GM18873 (cell line): ENCODE measurements around the gene DEAF1.

Experiments used
- ATAC-seq: cut with Tn5 transposase; IDR thresholded peaks from one replicate; pipeline ENCODE4 v1.9.1; 2021; ENCODE audit warnings: mild to moderate bottlenecking, moderate library complexity, moderate number of reproducible peaks; ENCODE audit not compliant: unreplicated experiment, low FRiP score

DEAF1 gene

GRCh38 chr11:721741-722345 lies 26.8 kb upstream of the DEAF1 start:
- ATAC-seq, result no peak

GRCh38 chr11:721247-721740 lies 26.3 kb upstream of the DEAF1 start:
- ATAC-seq, result no peak

DNA sequence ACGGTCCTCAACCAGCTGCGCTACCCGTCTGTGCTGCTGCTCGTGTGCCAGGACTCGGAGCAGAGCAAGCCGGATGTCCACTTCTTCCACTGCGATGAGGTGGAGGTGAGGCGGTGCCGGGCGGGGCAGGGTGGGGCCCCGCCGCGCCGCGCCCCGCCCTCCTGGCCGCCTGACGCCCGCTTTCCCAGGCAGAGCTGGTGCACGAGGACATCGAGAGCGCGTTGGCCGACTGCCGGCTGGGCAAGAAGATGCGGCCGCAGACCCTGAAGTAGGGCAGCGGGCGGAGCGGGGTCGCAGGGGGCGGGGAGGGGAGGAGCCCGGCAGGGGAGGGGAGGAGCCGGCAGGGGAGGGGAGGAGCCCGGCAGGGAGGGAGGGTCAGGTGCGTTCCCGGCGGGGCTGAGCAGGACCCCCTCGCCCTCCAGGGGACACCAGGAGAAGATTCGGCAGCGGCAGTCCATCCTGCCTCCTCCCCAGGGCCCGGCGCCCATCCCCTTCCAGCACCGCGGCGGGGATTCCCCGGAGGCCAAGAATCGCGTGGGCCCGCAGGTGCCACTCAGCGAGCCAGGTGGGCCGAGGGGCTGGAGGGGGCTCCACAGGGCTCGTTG lies 25.7 kb upstream of the DEAF1 start:
- ATAC-seq, result no peak

GRCh38 chr11:720017-720641 lies 25.1 kb upstream of the DEAF1 start:
- ATAC-seq, result no peak

- ATAC-seq, result no peak
Observed at GRCh38 chr11:719214-720016, 24.4 kb upstream of the DEAF1 start.

DNA sequence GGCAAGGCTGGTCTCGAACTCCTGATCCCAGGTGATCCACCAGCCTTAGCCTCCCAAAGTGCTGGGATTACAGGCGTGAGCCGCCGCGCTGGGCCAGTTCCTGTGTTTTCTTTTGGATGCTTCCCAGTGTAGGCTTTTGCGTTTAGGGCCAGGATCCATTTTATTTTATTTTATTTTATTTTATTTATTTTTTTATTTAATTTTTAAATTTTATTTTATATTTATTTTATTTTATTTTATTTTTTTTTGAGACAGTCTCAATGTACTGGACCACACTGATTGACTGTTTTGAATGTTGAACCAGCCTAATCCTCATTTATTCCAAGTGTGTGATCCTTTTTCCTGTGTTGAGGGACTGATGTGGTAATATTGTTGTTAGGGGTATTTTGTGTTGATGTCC lies 19.4 kb upstream of the DEAF1 start:
- no peak for ATAC-seq

DNA sequence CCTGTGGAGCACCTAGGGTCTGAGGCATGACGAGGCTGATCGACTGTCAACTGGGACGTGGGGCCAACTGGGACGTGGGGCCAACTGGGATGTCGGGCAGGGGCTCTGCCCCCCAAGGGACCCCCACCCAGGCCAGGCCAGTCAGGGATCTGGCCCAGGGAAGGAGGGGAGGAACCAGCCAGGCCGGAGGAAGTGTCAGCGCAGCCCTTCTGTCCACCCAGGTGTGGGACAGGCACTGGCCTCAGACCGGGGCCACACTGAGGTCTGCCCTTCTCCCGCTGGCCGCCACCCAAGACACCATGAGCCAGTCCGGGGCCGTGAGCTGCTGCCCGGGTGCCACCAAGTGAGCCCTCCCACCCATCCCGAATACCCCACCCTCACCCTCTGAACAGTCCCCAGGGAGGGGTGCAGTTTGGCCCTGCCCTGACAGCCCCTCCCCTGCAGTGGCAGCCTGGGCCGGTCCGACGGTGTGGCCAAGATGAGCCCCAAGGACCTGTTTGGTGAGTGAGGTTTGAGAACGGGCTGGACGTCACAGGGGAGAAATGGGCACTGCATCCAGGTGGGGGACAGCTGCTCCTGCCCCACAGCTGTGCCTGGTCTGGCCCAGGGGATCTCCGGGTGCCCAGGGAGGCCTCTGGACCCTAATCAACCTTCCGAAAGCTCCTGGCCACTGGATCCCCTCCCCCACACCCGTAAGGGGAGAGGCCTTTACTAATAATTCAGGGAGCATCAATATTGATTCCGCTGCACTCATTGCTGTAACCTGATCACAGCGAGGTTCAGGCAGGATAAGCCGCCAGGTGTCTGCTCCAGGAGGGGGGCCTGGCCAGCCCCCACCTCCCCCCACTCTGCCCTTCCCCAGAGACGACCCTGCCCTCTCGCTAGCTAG lies 14.3 kb upstream of the DEAF1 start:
- ATAC-seq, result no peak

GRCh38 chr11:708511-708910 lies 13.5 kb upstream of the DEAF1 start:
- no peak for ATAC-seq

DNA sequence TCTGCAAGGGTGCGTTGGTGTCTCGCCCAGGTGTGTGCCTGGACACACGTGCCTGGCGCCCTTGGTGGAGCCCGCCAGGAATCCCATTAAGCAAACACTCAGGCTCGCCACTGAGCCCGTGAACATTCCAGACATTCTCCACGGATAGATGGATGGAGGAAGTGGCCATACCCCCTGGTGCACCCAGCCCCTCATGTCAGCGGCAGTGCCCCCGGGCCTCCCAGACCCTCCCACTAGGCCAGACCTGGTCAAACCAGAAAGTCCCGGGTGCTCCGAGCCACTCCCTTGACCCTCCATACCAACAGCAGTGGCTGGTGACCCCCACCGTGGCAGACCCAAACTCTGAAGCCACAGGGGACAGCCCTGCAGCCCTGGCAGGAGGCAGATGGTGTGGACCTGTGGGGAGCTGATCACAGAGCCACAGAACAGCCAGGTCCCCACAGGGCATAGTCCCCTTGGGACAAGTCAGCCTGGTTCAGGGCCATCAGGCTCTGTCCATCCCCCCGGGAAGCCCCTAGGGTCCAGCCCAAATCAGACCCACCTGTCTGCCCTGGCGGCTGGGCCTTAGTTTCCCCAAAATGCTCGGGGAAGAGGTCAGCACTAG lies 12.9 kb upstream of the DEAF1 start:
- ATAC-seq, result no peak

DNA sequence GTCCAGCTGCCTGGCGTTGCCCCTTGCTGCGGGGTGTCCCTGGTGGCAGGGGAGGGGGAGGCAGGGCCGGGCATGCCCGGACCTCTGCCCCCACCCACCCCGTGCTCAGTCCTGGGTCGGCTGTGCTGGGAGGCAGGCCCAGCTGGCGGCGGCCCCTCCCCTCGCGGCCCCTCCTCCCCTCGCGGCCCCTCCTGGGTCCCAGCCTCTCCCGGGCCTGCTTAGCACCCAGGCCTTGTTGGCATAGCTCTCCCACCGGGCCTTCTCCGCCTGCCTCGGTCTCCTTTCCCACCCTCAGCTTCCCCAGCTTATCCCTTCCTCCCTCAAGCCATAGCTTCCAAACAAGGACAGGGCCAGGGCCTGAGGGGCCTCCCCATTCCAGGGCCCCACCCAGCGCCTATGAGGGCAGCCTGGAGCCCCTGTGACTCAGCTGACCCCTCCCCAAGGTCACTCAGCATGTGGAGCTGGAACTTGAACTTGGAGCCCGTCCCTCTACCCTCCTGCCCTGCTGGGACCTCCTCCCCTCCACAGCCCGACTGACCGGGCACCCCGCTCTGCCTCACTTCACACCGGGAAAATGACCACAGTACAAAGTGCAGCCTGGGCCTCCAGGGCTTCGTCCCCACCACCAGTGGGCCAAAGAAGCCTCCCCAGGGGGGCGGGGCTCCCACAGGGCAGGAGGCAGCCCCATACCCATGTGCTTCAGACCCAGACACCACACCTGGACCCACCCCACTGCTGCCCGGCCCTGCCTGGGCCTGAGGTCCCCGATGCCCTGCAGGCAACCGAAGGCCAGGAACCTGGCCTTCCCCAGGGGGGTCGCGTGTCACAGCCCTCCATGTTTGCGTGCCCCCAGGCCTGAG lies 12.2 kb upstream of the DEAF1 start:
- ATAC-seq, result no peak

DNA sequence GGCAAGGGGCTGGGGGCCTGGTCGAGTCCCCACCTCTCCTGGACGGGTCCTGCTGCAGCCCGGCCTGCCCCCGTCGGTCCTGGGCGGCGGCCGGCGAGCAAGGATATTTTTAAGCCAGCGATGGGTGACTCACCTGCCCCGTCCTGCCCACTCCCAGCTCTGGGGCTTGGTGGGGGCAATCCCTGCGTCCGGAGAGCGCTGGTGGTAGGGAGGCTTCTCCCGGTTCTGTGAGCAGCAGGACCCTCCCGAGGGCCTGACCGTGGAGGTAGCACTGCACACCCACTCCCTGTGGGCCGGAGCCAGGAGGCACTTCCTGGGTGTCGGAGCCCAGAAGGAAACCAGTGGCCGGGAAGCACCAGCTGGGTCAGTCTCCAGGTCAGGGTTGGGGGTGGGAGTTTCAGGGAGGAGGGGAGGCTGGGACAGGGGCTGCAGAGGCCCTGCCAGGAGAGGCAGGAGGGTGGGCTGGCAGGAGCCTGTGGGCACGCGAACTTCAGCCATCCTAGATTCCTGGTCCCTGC lies 11.5 kb upstream of the DEAF1 start:
- ATAC-seq, result no peak

DNA sequence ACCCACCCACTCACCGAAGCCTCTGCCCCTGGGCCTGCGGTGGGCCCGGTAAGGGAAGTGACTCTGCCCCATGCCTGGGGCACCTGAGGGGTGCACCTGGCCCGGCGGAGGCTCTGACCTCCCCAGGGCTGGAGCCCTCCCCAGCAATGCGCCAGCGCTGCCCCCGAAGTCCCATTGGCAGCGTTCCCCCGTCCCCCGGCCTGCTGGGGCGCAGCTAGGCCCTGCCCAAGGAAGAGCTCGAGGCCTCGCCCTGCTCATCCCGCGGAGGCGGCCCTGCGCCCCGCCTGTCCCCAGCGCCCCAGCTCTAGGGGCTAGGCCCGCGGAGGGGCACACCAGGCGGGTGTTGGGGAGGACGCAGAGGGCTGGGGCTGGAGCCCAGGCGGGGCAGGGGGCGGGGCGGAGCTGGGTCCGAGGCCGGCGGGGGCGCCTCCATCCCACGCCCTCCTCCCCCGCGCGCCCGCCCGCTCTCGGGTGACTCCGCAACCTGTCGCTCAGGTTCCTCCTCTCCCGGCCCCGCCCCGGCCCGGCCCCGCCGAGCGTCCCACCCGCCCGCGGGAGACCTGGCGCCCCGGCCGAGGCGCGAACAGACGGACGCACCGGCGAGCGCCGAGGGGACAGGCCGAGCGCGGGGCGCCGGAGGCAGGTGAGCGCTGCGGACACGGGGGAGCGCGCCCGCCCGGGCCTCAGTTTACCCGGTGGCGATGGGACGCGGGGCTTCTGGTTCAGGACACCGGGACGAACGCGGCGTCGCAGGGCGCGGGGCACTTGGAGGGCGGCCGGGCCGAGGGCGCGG lies 10.8 kb upstream of the DEAF1 start, which contains the start of gene EPS8L2:
EPS8L2 (plus strand) TSS at position 586 of the 793 bp plus-strand sequence. CDS start 3,177 bp downstream, outside the sequence.
- ATAC-seq, result no peak

DNA sequence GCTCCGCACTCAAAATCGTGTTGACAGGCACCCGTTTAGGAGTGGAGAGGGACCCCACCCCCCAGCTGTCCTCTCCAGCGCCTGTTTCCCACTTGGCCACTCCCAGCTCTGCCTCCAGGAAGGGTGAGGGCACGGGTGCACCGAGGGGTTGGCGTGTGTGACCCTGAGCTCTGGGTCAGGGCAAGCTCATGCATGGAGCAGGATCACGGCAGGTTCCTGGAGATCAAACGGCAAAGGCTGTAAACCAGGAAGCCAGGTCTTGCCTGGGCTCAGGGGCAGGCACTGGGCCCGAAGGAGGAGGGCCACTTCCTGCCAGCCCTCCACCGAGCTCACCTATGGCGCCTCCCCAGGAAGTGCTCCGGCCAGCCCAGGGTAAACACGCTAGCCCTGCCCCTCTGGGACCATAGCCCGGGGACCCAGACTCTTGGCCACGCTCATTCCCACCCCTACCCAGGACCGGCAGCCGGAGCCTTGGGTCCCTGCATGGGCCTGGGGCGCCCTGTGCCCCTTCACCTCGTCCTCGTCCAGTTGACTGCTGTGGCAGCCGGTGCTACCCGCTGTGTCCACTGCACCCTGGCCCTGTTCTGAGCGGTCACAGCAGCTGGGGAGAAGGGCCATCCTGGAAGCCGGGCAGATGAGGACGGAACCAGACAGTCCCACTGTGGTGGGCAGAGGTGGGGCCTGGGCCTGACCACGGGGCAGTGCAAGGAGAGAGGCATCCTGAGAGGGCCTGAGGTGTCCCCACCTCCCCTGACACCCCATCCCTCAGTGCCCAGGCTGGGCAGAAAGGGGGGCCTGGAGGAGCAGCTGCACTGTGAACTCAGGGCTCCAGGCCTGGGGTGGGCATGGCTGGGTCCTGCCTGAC lies 10.0 kb upstream of the DEAF1 start:
- ATAC-seq, result no peak

GRCh38 chr11:704228-704674 lies 9.2 kb upstream of the DEAF1 start:
- ATAC-seq, result no peak

- no peak for ATAC-seq
Observed at GRCh38 chr11:703506-703905, 8.5 kb upstream of the DEAF1 start.
